CD14-positive monocyte (primary cell): ENCODE measurements around the gene CUX1. TPM values are rescaled to one million over a fixed set of nuclear protein-coding genes. Genes with fewer than 3 reads are reported as not detected.

Experiments used
- DNase-seq, 3 donors: peaks; one replicate each; pipeline ENCODE4 v3.0.0-alpha.2; 2011 to 2022
- H2AFZ ChIP-seq: 2 replicates; pipeline ENCODE4 v1.6.0; 2012; ENCODE audit warnings: mild to moderate bottlenecking, low read depth, low read length, inconsistent platforms; ENCODE audit not compliant: insufficient read depth, poor library complexity, severe bottlenecking
- H3K27ac ChIP-seq, 2 donors: 1 replicate in 1 of 2; 2 replicates in 1 of 2; pipeline ENCODE4 v1.5.1; 2012 to 2013; ENCODE audit warnings: low read length in 2 of 2, control low read depth in 1 of 2, inconsistent platforms in 1 of 2, low read depth in 1 of 2, mild to moderate bottlenecking in 1 of 2
- H3K27me3 ChIP-seq, 2 donors: one replicate each; pipeline versions ENCODE4 v1.6.0 to v1.6.1; 2011 to 2013; ENCODE audit warnings: low read length in 2 of 2; ENCODE audit not compliant: control insufficient read depth in 2 of 2, insufficient read depth in 2 of 2
- H3K36me3 ChIP-seq, 2 donors: replicated peaks in 1 of 2; 1 replicate in 1 of 2; 2 replicates in 1 of 2; pipeline versions ENCODE4 v1.5.1 to v1.6.1; 2012 to 2013; ENCODE audit warnings: low read length in 2 of 2, control low read depth in 1 of 2, inconsistent platforms in 1 of 2, mild to moderate bottlenecking in 1 of 2; ENCODE audit not compliant: insufficient read depth in 2 of 2, control insufficient read depth in 1 of 2
- H3K4me1 ChIP-seq, 2 donors: 1 replicate in 1 of 2; 2 replicates in 1 of 2; pipeline versions ENCODE4 v1.5.1 to v1.6.1; 2012 to 2013; ENCODE audit warnings: low read length in 2 of 2, control low read depth in 1 of 2, inconsistent platforms in 1 of 2, mild to moderate bottlenecking in 1 of 2, moderate library complexity in 1 of 2; ENCODE audit not compliant: insufficient read depth in 2 of 2, control insufficient read depth in 1 of 2
- H3K4me2 ChIP-seq: replicated peaks from 2 replicates; pipeline ENCODE3; 2012; ENCODE audit warnings: low read length, moderate library complexity, mild to moderate bottlenecking; ENCODE audit not compliant: poor library complexity, severe bottlenecking; ENCODE audit errors: extremely low read depth
- H3K4me3 ChIP-seq, 3 experiments: fragments of 200-600 bp in 1 of 3; sonication (generic) in 1 of 3; replicated peaks in 1 of 3; 1 replicate in 2 of 3; 2 replicates in 1 of 3; pipeline ENCODE4 v1.5.1; 2011 to 2013; ENCODE audit warnings: low read length in 3 of 3, mild to moderate bottlenecking in 3 of 3, control low read depth in 2 of 3, low read depth in 2 of 3, inconsistent platforms in 1 of 3, moderate library complexity in 1 of 3
- H3K79me2 ChIP-seq: 2 replicates; pipeline ENCODE4 v1.6.0; 2012; ENCODE audit warnings: mild to moderate bottlenecking, control low read depth, inconsistent platforms, low read length, moderate library complexity; ENCODE audit not compliant: insufficient read depth
- H3K9ac ChIP-seq: 2 replicates; pipeline ENCODE4 v1.6.0; 2017; ENCODE audit warnings: low read length, mild to moderate bottlenecking; ENCODE audit not compliant: insufficient read depth, poor library complexity, severe bottlenecking
- H3K9me3 ChIP-seq, 2 donors: replicated peaks in 1 of 2; 1 replicate in 1 of 2; 2 replicates in 1 of 2; pipeline versions ENCODE4 v1.5.1 to v1.6.1; 2012 to 2013; ENCODE audit warnings: low read length in 2 of 2, control low read depth in 1 of 2; ENCODE audit not compliant: control insufficient read depth in 1 of 2, insufficient read depth in 1 of 2
- H4K20me1 ChIP-seq: 2 replicates; pipeline ENCODE4 v1.6.0; 2012; ENCODE audit warnings: mild to moderate bottlenecking, low read length, control low read depth, moderate library complexity; ENCODE audit not compliant: insufficient read depth
- H3K27ac Mint-ChIP-seq, 7 donors: one replicate each; pipeline ENCODE4 v1.8.0; 2020; ENCODE audit warnings: mild to moderate bottlenecking in 7 of 7, mixed read lengths in 7 of 7, moderate library complexity in 6 of 7, inconsistent platforms in 2 of 7
- H3K27me3 Mint-ChIP-seq, 3 donors: one replicate each; pipeline ENCODE4 v1.8.0; 2021 to 2022; ENCODE audit warnings: low read depth in 3 of 3, mild to moderate bottlenecking in 3 of 3, mixed read lengths in 3 of 3, moderate library complexity in 3 of 3, inconsistent platforms in 1 of 3
- H3K36me3 Mint-ChIP-seq, 2 donors: one replicate each; pipeline ENCODE4 v1.8.0; 2020; ENCODE audit warnings: mixed read lengths in 2 of 2, inconsistent platforms in 1 of 2, mild to moderate bottlenecking in 1 of 2
- H3K4me1 Mint-ChIP-seq: one replicate; pipeline ENCODE4 v1.8.0; 2020; ENCODE audit warnings: mild to moderate bottlenecking, mixed read lengths
- H3K4me3 Mint-ChIP-seq, 2 donors: one replicate each; pipeline ENCODE4 v1.8.0; 2020; ENCODE audit warnings: mild to moderate bottlenecking in 2 of 2, mixed read lengths in 2 of 2, moderate library complexity in 1 of 2
- H3K9me3 Mint-ChIP-seq, 7 donors: one replicate each; pipeline ENCODE4 v1.8.0; 2020 to 2022; ENCODE audit warnings: mixed read lengths in 7 of 7, mild to moderate bottlenecking in 6 of 7, moderate library complexity in 6 of 7, inconsistent platforms in 2 of 7
- CTCF ChIP-seq: fragments of 200-600 bp; IDR thresholded peaks from one replicate; pipeline ENCODE4 v1.8.0; 2022; ENCODE audit warnings: antibody characterized with exemption, mild to moderate bottlenecking
- WGBS: methylation state at CpG from one replicate; pipeline ENCODE4 v1.1.5; 2013; ENCODE audit warnings: missing lambda C conversion rate; ENCODE audit not compliant: insufficient coverage; 5-methylcytosine and 5-hydroxymethylcytosine counted together
- intact Hi-C, 2 donors: fragments of 100-400 bp; cut with micrococcal nuclease; formaldehyde crosslinking; loops; one replicate each; pipeline versions ENCODE4 v1.15.0 to v1.15.1; 2023
- polyA plus RNA-seq, 3 donors: library from polyadenylated mRNA; depleted of rRNA in 1 of 3; unstranded in 2 of 3; stranded (reverse) in 1 of 3; fragments of 300-500 nt in 2 of 3; fragments of >200 nt in 1 of 3; fragmentation: Illumina TruSeq in 2 of 3; gene quantifications; 1 replicate in 2 of 3; 2 replicates in 1 of 3; pipeline ENCODE4 v1.2.3, GENCODE V29; 2012 to 2021

The CUX1 gene
- polyA plus RNA-seq, 3 donors: 17.6 to 38.0 (median 28.0) TPM

DNA sequence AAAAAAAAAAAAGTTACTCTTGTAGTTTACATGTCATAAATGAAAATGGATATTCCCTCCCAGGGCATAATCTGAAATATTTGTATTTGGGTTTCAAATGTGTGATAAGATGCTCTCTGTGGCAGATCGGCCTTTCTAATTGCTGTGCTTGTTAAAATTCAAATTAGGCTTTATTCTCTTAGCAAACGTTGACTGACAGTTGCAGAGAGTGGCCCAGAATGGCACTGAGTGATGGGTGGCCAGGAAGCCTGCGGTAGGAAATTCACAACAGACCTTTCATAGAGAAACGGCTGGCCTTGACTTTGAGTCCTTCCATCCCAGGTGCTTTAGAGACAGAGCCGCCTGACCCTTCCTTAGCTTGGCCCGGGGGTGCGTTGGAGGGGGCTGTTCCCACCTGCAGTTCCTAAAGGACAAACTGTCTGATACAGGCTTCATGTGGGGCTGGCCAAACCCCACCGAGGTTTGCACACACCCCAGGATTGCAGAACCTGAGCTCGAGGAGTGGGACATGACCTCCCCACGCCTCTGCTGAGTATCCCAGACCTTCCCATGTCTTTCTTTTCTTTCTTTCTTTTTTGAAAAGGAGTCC is 152.7 kb downstream of the CUX1 start:
- Mint-ChIP-seq H3K4me1 (peaks cover 3% of the 10 kb centered on the region), H3K36me3 (peaks cover 14 to 38% of the 10 kb centered on the region in 2 donors), H3K4me3 (no peak overlapping the region), H3K27ac (peak overlapping the region in 2 of 7 donors; percentile 3 to 65), H3K27me3 (no peaks in the 10 kb centered on the region), H3K9me3 (no peaks in the 10 kb centered on the region)
- H2AFZ ChIP-seq: no peak overlapping the region
- H3K4me2 ChIP-seq: no peak overlapping the region
- peaks cover 98% of the 10 kb centered on the region for H4K20me1 ChIP-seq
- intact Hi-C loops: no loop called here
- H3K9me3 ChIP-seq: no peaks in the 10 kb centered on the region
- H3K4me1 ChIP-seq: no peaks in the 10 kb centered on the region
- no peak overlapping the region for H3K9ac ChIP-seq
- WGBS: 61% methylated on average over 7 of the region's 10 CpGs
- H3K27me3 ChIP-seq: no peaks in the 10 kb centered on the region
- no peak overlapping the region for H3K27ac ChIP-seq
- no peak for TF ChIP-seq CTCF
- DNase-seq: no peak
- H3K79me2 ChIP-seq: peaks cover 79% of the 10 kb centered on the region
- H3K4me3 ChIP-seq: no peak overlapping the region
- H3K36me3 ChIP-seq: peaks cover 9 to 24% of the 10 kb centered on the region in 2 donors

DNA sequence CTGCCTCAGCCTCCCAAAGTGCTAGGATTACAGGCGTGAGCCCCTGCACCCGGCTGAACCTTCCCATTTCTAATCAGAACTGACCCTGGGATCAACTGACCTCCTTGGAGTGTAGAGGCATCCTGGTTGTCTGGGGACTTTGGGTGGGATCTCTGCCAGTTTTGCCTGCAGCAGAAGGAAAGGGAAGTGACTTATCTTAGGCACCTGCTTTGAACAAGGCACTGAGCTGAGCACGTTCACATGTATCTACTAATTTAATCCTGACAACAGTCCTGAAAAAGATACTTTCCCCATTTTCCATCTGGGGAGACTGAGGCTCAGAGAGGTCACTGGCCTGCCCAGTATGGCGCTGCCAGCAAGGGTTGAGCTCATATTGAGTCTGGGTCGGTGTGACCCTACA is 153.4 kb downstream of the CUX1 start:
- Mint-ChIP-seq H3K27me3 (no peaks in the 10 kb centered on the region), H3K27ac (peak overlapping the region in 2 of 7 donors; percentile 3 to 21), H3K36me3 (peaks cover 14 to 37% of the 10 kb centered on the region in 2 donors), H3K9me3 (no peaks in the 10 kb centered on the region), H3K4me1 (peaks cover 3% of the 10 kb centered on the region), H3K4me3 (no peak overlapping the region)
- H3K9me3 ChIP-seq: no peaks in the 10 kb centered on the region
- DNase-seq: no peak
- H4K20me1 ChIP-seq: peaks cover 98% of the 10 kb centered on the region
- TF ChIP-seq CTCF: no peak
- peaks cover 81% of the 10 kb centered on the region for H3K79me2 ChIP-seq
- no peaks in the 10 kb centered on the region for H3K27me3 ChIP-seq
- H3K4me1 ChIP-seq: no peaks in the 10 kb centered on the region
- peaks cover 9 to 23% of the 10 kb centered on the region in 2 donors for H3K36me3 ChIP-seq
- H3K4me2 ChIP-seq: no peak overlapping the region
- no peak overlapping the region for H3K9ac ChIP-seq
- H3K27ac ChIP-seq: no peak overlapping the region
- WGBS: 87% methylated on average over 3 of the region's 5 CpGs
- H2AFZ ChIP-seq: no peak overlapping the region
- no peak overlapping the region for H3K4me3 ChIP-seq
- intact Hi-C loops: no loop called here
